HepG2 (cell line): ENCODE measurements around the gene R3HDM1. TPM values are rescaled to one million over a fixed set of nuclear protein-coding genes. Genes with fewer than 3 reads are reported as not detected.

Source experiments
- ATAC-seq: fragments of 200-7000 bp; cut with Tn5 transposase; 3 replicates; pipeline ENCODE4 v1.9.1; 2020; ENCODE audit warnings: mild to moderate bottlenecking, moderate library complexity
- BruUV-seq: library from RNA; stranded (reverse); fragments of 400-500 nt; replicated peaks from 2 replicates; lab custom pipeline; 2021; lab: Mats Ljungman, UMichigan
- CTCF ChIA-PET: fragments of 300-600 bp; formaldehyde crosslinking; extraction: SDS; loops from one replicate; lab custom pipeline; 2021; ENCODE audit warnings: low total read pairs, inconsistent platforms, low intra/inter-chr PET ratio; lab: Yijun Ruan, JAX
- POLR2A ChIA-PET: fragments of 350-600 bp; sonication (Branson Sonifier 250); formaldehyde crosslinking; loops from one replicate; lab custom pipeline; 2020; ENCODE audit warnings: antibody characterized with exemption, inconsistent platforms; lab: Yijun Ruan, JAX
- DNase-seq: peaks from one replicate; pipeline ENCODE4 v3.0.0-alpha.2; 2015; ENCODE audit warnings: low spot score
- FAIRE-seq: peaks from 3 replicates; lab custom pipeline; 2011; peaks lifted over from hg19 to GRCh38; lab: Jason Lieb, UNC
- H2AFZ ChIP-seq: one replicate; pipeline ENCODE4 v1.6.1; 2011; ENCODE audit warnings: low read length, inconsistent platforms
- H3K27ac ChIP-seq: fragments of 300-600 bp; 3 replicates; pipeline ENCODE4 v1.8.0; 2011; ENCODE audit warnings: mixed run types, mild to moderate bottlenecking, mixed read lengths, low read length, inconsistent platforms; ENCODE audit not compliant: insufficient read depth; ENCODE audit errors: extremely low read length
- H3K27me3 ChIP-seq, 2 experiments: fragments of 200-600 bp in 1 of 2; 2 replicates in 1 of 2; 3 replicates in 1 of 2; pipeline versions ENCODE4 v1.6.0 to v1.8.0; 2011; ENCODE audit warnings: low read length in 2 of 2, mild to moderate bottlenecking in 2 of 2, moderate library complexity in 2 of 2, inconsistent platforms in 1 of 2; ENCODE audit not compliant: insufficient read depth in 2 of 2, control insufficient read depth in 1 of 2
- H3K36me3 ChIP-seq, 2 experiments: fragments of 200-600 bp in 1 of 2; replicated peaks in 1 of 2; 2 replicates in 1 of 2; 3 replicates in 1 of 2; pipeline versions ENCODE4 v1.5.1 to v1.8.0; 2011; ENCODE audit warnings: low read length in 2 of 2, inconsistent platforms in 1 of 2; ENCODE audit not compliant: insufficient read depth in 2 of 2, control insufficient read depth in 1 of 2
- H3K4me1 ChIP-seq: 2 replicates; pipeline ENCODE4 v1.5.1; 2012; ENCODE audit warnings: low read length, inconsistent platforms; ENCODE audit not compliant: insufficient read depth
- H3K4me2 ChIP-seq: 2 replicates; pipeline ENCODE4 v1.6.0; 2011; ENCODE audit warnings: low read depth, low read length, inconsistent platforms
- H3K4me3 ChIP-seq, 3 experiments: fragments of 200-600 bp in 1 of 3; sonication (generic), shearing (Covaris generic) in 1 of 3; replicated peaks in 1 of 3; 2 replicates each; pipeline ENCODE4 v1.5.1; 2011 to 2016; ENCODE audit warnings: low read length in 3 of 3, inconsistent platforms in 2 of 3, low read depth in 2 of 3, mild to moderate bottlenecking in 2 of 3, control low read depth in 1 of 3, mixed read lengths in 1 of 3; ENCODE audit not compliant: insufficient read depth in 1 of 3
- H3K79me2 ChIP-seq: one replicate; pipeline ENCODE4 v1.6.1; 2011; ENCODE audit warnings: low read length, inconsistent platforms; ENCODE audit not compliant: insufficient read depth
- H3K9ac ChIP-seq: 2 replicates; pipeline ENCODE4 v1.6.0; 2011; ENCODE audit warnings: mild to moderate bottlenecking, low read depth, low read length, inconsistent platforms; ENCODE audit not compliant: insufficient read depth
- H3K9me3 ChIP-seq: 2 replicates; pipeline ENCODE4 v1.5.1; 2012; ENCODE audit warnings: mild to moderate bottlenecking, low read length
- H4K20me1 ChIP-seq: 2 replicates; pipeline ENCODE4 v1.6.0; 2011; ENCODE audit warnings: inconsistent platforms, mild to moderate bottlenecking, low read length, moderate library complexity; ENCODE audit not compliant: insufficient read depth
- MTA3 ChIP-seq: sonication (generic); formaldehyde crosslinking; IDR thresholded peaks from 2 replicates; pipeline ENCODE4 v1.4.0; 2020; ENCODE audit warnings: missing genetic modification reagents
- MZF1 ChIP-seq: sonication (generic); formaldehyde crosslinking; IDR thresholded peaks from 2 replicates; pipeline ENCODE4 v1.8.1; 2023; ENCODE audit warnings: mild to moderate bottlenecking, missing genetic modification reagents, borderline replicate concordance
- SIX1 ChIP-seq: sonication (generic); formaldehyde crosslinking; IDR thresholded peaks from 2 replicates; pipeline ENCODE4 v1.4.0; 2020; ENCODE audit warnings: missing genetic modification reagents, borderline replicate concordance
- SIX4 ChIP-seq: sonication (generic); formaldehyde crosslinking; IDR thresholded peaks from 2 replicates; pipeline ENCODE4 v1.4.0; 2020; ENCODE audit warnings: missing genetic modification reagents
- SKI ChIP-seq: fragments of 450-650 bp; IDR thresholded peaks from one replicate; pipeline ENCODE4 v1.6.1; 2018; ENCODE audit warnings: mild to moderate bottlenecking; ENCODE audit not compliant: partially characterized antibody
- SMARCC2 ChIP-seq: fragments of 450-650 bp; IDR thresholded peaks from 2 replicates; pipeline ENCODE4 v1.6.1; 2017; ENCODE audit warnings: antibody characterized with exemption, mild to moderate bottlenecking
- YY1 ChIP-seq: IDR thresholded peaks from 2 replicates; pipeline ENCODE4 v1.6.1; 2011; ENCODE audit warnings: low read length, low read depth, moderate library complexity, mild to moderate bottlenecking; ENCODE audit not compliant: insufficient read depth, insufficient replicate concordance
- ZNF253 ChIP-seq: sonication (generic); formaldehyde crosslinking; IDR thresholded peaks from 2 replicates; pipeline ENCODE4 v1.8.0; 2022; ENCODE audit warnings: mild to moderate bottlenecking, missing genetic modification reagents, borderline replicate concordance
- ZNF496 ChIP-seq: sonication (generic); formaldehyde crosslinking; IDR thresholded peaks from 2 replicates; pipeline ENCODE4 v1.8.1; 2023; ENCODE audit warnings: mild to moderate bottlenecking, moderate library complexity, missing genetic modification reagents; ENCODE audit not compliant: insufficient replicate concordance
- ZNF766 ChIP-seq: sonication (generic); formaldehyde crosslinking; IDR thresholded peaks from 2 replicates; pipeline ENCODE4 v1.5.0; 2020; ENCODE audit warnings: missing genetic modification reagents, borderline replicate concordance
- WGBS: methylation state at CpG from one replicate; pipeline ENCODE4 v1.1.6; 2017; ENCODE audit warnings: low lambda C conversion rate; 5-methylcytosine and 5-hydroxymethylcytosine counted together
- in situ Hi-C: cut with HindIII; loops from 2 replicates; pipeline ENCODE4 v1.10.0; 2017; ENCODE audit warnings: low pct_unique_long_range_greater_than_20kb; ENCODE audit not compliant: extremely low pct_ligation_motif_present
- intact Hi-C: fragments of 100-400 bp; cut with micrococcal nuclease; formaldehyde crosslinking; loops from one replicate; pipeline ENCODE4 v1.10.0; 2022; ENCODE audit not compliant: unreplicated experiment
- polyA plus RNA-seq, 8 experiments: library from polyadenylated mRNA; depleted of rRNA in 3 of 8; stranded (reverse) in 7 of 8; unstranded in 1 of 8; fragments of >200 nt; fragmentation: Illumina TruSeq in 4 of 8; extraction: Trizol in 4 of 8; gene quantifications; 2 replicates each; pipeline versions ENCODE4 v1.2.1 to v1.2.3, GENCODE V29; 2011 to 2016; ENCODE audit warnings: low read depth in 4 of 8, missing spikeins in 1 of 8, mixed read lengths in 1 of 8; ENCODE audit not compliant: insufficient read depth in 1 of 8
- total RNA-seq, 5 experiments: library from RNA; depleted of rRNA; stranded (reverse); fragments of >200 nt; fragmentation: Illumina TruSeq; extraction: Trizol; gene quantifications; 2 replicates each; pipeline ENCODE4 v1.2.3, GENCODE V29; 2016; ENCODE audit warnings: low read depth in 1 of 5
- TF ChIP-seq, protein P1 (sequence below), 2 experiments: IDR thresholded peaks; 2 replicates each; pipeline ENCODE4 v1.6.1; 2011 to 2012; ENCODE audit warnings: low read length in 2 of 2, borderline replicate concordance in 1 of 2, low read depth in 1 of 2, mild to moderate bottlenecking in 1 of 2, moderate library complexity in 1 of 2
- TF ChIP-seq, protein P2 (sequence below): sonication (generic); formaldehyde crosslinking; IDR thresholded peaks from 2 replicates; pipeline ENCODE4 v1.4.0; 2020; ENCODE audit warnings: missing genetic modification reagents, low read depth, mild to moderate bottlenecking, borderline replicate concordance
- TF ChIP-seq, protein P3 (sequence below): sonication (generic); formaldehyde crosslinking; IDR thresholded peaks from 2 replicates; pipeline ENCODE4 v1.4.0; 2020; ENCODE audit warnings: missing genetic modification reagents
- TF ChIP-seq, protein P4 (sequence below): sonication (generic); formaldehyde crosslinking; IDR thresholded peaks from 2 replicates; pipeline ENCODE4 v1.5.0; 2020; ENCODE audit warnings: mild to moderate bottlenecking, low read depth, missing genetic modification reagents, borderline replicate concordance

Gene R3HDM1
- total and polyA plus RNA-seq, 2 of the 13 experiments (the other 11 are each of a cell fraction or from before 2014, with no cell fraction given) = 15.7 to 54.3 TPM

DNA sequence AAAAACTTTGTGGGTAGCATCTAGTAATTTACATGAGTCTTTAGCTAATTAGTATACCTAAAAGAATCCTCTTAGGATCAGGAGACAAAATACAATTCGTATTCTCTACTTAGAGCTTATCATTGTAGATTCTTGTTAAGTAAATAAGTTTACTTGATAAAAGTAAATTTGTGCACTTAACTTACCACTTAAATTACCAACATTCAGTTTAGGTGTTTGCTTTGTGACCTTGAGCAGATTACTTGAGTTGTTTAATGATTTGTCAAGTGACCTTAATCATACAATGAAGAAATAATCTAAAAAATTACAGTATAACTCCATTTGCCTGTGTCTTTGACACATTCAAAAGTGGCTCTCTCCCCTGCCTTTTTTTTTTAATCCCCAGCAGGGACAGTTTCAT, 143.2 kb downstream of the R3HDM1 start:
- Histone ChIP-seq H3K4me3 (no peak overlapping the region), H3K79me2 (no peaks in the 10 kb centered on the region), H3K4me2 (no peak overlapping the region), H2AFZ (no peak overlapping the region), H3K27ac (no peak overlapping the region), H4K20me1 (no peaks in the 10 kb centered on the region), H3K36me3 (peaks cover 0 to 32% of the 10 kb centered on the region in 2 experiments; a peak in 3 of 5 replicates), H3K4me1 (no peaks in the 10 kb centered on the region), H3K9me3 (no peaks in the 10 kb centered on the region), H3K9ac (no peak overlapping the region), H3K27me3 (no peaks in the 10 kb centered on the region)
- intact Hi-C loops (no loop called here), in situ Hi-C loops (no loop called here)
- whole genome bisulfite sequencing = 77% methylated on average over 1 of the region's 1 CpG
- no TSS peak for BruUV-seq
- peak; percentile 23 for FAIRE-seq
- TF ChIP-seq, protein P1, sequence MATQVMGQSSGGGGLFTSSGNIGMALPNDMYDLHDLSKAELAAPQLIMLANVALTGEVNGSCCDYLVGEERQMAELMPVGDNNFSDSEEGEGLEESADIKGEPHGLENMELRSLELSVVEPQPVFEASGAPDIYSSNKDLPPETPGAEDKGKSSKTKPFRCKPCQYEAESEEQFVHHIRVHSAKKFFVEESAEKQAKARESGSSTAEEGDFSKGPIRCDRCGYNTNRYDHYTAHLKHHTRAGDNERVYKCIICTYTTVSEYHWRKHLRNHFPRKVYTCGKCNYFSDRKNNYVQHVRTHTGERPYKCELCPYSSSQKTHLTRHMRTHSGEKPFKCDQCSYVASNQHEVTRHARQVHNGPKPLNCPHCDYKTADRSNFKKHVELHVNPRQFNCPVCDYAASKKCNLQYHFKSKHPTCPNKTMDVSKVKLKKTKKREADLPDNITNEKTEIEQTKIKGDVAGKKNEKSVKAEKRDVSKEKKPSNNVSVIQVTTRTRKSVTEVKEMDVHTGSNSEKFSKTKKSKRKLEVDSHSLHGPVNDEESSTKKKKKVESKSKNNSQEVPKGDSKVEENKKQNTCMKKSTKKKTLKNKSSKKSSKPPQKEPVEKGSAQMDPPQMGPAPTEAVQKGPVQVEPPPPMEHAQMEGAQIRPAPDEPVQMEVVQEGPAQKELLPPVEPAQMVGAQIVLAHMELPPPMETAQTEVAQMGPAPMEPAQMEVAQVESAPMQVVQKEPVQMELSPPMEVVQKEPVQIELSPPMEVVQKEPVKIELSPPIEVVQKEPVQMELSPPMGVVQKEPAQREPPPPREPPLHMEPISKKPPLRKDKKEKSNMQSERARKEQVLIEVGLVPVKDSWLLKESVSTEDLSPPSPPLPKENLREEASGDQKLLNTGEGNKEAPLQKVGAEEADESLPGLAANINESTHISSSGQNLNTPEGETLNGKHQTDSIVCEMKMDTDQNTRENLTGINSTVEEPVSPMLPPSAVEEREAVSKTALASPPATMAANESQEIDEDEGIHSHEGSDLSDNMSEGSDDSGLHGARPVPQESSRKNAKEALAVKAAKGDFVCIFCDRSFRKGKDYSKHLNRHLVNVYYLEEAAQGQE (IDR thresholded peaks at IDR 0.05; ENCODE audit: borderline replicate concordance in 1 of 2, low read depth in 1 of 2, low read length in 2 of 2) = no peak
- TF ChIP-seq MTA3 (CRISPR knock-in tag) (no peak), SIX4 (no peak), SIX1 (CRISPR knock-in tag) (no peak), MZF1 (CRISPR knock-in tag) (no peak), ZNF496 (CRISPR knock-in tag) (no peak), ZNF766 (no peak), YY1 (no peak), SKI (no peak), SMARCC2 (no peak), ZNF253 (CRISPR knock-in tag) (no peak)
- TF ChIP-seq, protein P2, sequence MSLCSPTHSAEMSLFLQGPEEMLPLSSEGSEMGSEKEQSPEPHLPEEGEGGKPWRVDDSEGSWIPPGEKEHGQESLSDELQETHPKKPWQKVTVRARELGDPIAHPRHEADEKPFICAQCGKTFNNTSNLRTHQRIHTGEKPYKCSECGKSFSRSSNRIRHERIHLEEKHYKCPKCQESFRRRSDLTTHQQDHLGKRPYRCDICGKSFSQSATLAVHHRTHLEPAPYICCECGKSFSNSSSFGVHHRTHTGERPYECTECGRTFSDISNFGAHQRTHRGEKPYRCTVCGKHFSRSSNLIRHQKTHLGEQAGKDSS (CRISPR knock-in tag) = no peak
- TF ChIP-seq, protein P3, sequence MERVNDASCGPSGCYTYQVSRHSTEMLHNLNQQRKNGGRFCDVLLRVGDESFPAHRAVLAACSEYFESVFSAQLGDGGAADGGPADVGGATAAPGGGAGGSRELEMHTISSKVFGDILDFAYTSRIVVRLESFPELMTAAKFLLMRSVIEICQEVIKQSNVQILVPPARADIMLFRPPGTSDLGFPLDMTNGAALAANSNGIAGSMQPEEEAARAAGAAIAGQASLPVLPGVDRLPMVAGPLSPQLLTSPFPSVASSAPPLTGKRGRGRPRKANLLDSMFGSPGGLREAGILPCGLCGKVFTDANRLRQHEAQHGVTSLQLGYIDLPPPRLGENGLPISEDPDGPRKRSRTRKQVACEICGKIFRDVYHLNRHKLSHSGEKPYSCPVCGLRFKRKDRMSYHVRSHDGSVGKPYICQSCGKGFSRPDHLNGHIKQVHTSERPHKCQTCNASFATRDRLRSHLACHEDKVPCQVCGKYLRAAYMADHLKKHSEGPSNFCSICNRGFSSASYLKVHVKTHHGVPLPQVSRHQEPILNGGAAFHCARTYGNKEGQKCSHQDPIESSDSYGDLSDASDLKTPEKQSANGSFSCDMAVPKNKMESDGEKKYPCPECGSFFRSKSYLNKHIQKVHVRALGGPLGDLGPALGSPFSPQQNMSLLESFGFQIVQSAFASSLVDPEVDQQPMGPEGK (CRISPR knock-in tag) = no peak
- TF ChIP-seq, protein P4, sequence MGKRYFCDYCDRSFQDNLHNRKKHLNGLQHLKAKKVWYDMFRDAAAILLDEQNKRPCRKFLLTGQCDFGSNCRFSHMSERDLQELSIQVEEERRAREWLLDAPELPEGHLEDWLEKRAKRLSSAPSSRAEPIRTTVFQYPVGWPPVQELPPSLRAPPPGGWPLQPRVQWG (CRISPR knock-in tag) = no peak
- DNase-seq = no peak
- ATAC-seq = no peak
- POLR2A ChIA-PET = no interaction called here
- CTCF ChIA-PET = no interaction called here
